ENCODE results near the gene OR2D2. TPM values are rescaled to one million over a fixed set of nuclear protein-coding genes. Genes with fewer than 3 reads are reported as not detected.

OR2D2 gene
- polyA plus RNA-seq, 2 of the 4 experiments (the other 2 are of a cell fraction), result not detected

DNA sequence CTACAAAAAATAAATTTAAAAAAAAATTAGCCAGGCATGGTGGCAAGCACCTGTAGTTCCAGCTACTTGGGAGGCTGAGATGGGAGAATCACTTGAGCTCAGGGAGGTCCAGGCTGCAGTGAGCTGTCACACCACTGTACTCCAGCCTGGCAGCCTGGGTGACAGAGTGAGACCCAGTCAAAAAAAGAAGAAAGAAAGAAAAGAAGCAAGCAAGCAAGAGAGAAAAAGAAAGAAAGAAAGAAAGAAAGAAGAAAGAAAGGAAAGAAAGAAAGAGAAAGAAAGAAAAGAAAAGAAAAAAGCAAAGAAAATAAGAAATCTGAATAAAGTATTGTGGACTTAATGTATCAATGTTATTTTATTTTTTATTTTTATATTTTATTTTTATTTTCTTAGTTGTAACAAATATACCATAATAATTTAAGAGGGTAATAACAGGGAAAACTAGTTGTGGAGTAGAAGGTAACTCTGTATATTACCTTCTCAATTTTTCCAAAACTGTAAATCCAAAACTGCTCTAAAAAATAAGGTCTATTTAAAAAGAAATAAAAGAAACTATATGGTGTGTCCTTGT is 32.8 kb upstream of the OR2D2 start:
- Histone ChIP-seq H3K4me2 (no peak overlapping the region), H3K27ac (no peak overlapping the region), H3K4me1 (no peaks in the 10 kb centered on the region), H3K9me3 (no peaks in the 10 kb centered on the region), H3K4me3 (no peak overlapping the region)
- ATAC-seq, result no peak
- POLR2A ChIA-PET, result no interaction called here
- FAIRE-seq, result no peak
- TF ChIP-seq, protein P1, sequence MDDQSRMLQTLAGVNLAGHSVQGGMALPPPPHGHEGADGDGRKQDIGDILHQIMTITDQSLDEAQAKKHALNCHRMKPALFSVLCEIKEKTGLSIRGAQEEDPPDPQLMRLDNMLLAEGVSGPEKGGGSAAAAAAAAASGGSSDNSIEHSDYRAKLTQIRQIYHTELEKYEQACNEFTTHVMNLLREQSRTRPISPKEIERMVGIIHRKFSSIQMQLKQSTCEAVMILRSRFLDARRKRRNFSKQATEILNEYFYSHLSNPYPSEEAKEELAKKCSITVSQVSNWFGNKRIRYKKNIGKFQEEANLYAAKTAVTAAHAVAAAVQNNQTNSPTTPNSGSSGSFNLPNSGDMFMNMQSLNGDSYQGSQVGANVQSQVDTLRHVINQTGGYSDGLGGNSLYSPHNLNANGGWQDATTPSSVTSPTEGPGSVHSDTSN (IDR thresholded peaks at IDR 0.05), result no peak
- TF ChIP-seq, protein P2, sequence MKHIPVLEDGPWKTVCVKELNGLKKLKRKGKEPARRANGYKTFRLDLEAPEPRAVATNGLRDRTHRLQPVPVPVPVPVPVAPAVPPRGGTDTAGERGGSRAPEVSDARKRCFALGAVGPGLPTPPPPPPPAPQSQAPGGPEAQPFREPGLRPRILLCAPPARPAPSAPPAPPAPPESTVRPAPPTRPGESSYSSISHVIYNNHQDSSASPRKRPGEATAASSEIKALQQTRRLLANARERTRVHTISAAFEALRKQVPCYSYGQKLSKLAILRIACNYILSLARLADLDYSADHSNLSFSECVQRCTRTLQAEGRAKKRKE (CRISPR knock-in tag; IDR thresholded peaks at IDR 0.05; ENCODE audit: low read depth), result no peak
- TF ChIP-seq MAZ (IDR thresholded peaks at IDR 0.05; ENCODE audit: borderline replicate concordance, low read depth, low read length), result no peak
- TF ChIP-seq, protein P3, sequence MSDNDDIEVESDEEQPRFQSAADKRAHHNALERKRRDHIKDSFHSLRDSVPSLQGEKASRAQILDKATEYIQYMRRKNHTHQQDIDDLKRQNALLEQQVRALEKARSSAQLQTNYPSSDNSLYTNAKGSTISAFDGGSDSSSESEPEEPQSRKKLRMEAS (IDR thresholded peaks at IDR 0.05), result no peak
- no peak for TF ChIP-seq EP300 (IDR thresholded peaks at IDR 0.05)
- TF ChIP-seq, protein P4, sequence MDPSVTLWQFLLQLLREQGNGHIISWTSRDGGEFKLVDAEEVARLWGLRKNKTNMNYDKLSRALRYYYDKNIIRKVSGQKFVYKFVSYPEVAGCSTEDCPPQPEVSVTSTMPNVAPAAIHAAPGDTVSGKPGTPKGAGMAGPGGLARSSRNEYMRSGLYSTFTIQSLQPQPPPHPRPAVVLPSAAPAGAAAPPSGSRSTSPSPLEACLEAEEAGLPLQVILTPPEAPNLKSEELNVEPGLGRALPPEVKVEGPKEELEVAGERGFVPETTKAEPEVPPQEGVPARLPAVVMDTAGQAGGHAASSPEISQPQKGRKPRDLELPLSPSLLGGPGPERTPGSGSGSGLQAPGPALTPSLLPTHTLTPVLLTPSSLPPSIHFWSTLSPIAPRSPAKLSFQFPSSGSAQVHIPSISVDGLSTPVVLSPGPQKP (IDR thresholded peaks at IDR 0.05; ENCODE audit: low read depth, low read length), result no peak
- TF ChIP-seq BHLHE40 (IDR thresholded peaks at IDR 0.05; ENCODE audit: low read depth, low read length), result no peak
- TF ChIP-seq ZNF302 (CRISPR knock-in tag; IDR thresholded peaks at IDR 0.05), result no peak
- no peak for TF ChIP-seq TFCP2L1 (CRISPR knock-in tag; IDR thresholded peaks at IDR 0.05)
- TF ChIP-seq JUN (IDR thresholded peaks at IDR 0.05), result no peak
- TF ChIP-seq, protein P5, sequence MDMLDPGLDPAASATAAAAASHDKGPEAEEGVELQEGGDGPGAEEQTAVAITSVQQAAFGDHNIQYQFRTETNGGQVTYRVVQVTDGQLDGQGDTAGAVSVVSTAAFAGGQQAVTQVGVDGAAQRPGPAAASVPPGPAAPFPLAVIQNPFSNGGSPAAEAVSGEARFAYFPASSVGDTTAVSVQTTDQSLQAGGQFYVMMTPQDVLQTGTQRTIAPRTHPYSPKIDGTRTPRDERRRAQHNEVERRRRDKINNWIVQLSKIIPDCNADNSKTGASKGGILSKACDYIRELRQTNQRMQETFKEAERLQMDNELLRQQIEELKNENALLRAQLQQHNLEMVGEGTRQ (IDR thresholded peaks at IDR 0.05), result no peak
- TF ChIP-seq, protein P6, sequence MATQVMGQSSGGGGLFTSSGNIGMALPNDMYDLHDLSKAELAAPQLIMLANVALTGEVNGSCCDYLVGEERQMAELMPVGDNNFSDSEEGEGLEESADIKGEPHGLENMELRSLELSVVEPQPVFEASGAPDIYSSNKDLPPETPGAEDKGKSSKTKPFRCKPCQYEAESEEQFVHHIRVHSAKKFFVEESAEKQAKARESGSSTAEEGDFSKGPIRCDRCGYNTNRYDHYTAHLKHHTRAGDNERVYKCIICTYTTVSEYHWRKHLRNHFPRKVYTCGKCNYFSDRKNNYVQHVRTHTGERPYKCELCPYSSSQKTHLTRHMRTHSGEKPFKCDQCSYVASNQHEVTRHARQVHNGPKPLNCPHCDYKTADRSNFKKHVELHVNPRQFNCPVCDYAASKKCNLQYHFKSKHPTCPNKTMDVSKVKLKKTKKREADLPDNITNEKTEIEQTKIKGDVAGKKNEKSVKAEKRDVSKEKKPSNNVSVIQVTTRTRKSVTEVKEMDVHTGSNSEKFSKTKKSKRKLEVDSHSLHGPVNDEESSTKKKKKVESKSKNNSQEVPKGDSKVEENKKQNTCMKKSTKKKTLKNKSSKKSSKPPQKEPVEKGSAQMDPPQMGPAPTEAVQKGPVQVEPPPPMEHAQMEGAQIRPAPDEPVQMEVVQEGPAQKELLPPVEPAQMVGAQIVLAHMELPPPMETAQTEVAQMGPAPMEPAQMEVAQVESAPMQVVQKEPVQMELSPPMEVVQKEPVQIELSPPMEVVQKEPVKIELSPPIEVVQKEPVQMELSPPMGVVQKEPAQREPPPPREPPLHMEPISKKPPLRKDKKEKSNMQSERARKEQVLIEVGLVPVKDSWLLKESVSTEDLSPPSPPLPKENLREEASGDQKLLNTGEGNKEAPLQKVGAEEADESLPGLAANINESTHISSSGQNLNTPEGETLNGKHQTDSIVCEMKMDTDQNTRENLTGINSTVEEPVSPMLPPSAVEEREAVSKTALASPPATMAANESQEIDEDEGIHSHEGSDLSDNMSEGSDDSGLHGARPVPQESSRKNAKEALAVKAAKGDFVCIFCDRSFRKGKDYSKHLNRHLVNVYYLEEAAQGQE (IDR thresholded peaks at IDR 0.05), result no peak
- TF ChIP-seq TP53 (CRISPR knock-in tag; IDR thresholded peaks at IDR 0.05), result no peak
- no peak for TF ChIP-seq MAFK (IDR thresholded peaks at IDR 0.05; ENCODE audit: partially characterized antibody)
- no peak for TF ChIP-seq HOXB13 (CRISPR knock-in tag; IDR thresholded peaks at IDR 0.05; ENCODE audit: low read depth)
- no peak for TF ChIP-seq ZFP36 (IDR thresholded peaks at IDR 0.05; ENCODE audit: borderline replicate concordance, partially characterized antibody)
- TF ChIP-seq HEYL (CRISPR knock-in tag; IDR thresholded peaks at IDR 0.05), result no peak
- DNase-seq (ENCODE audit: low read depth in 1 of 2, low spot score in 1 of 2), result no peak
- CTCF ChIA-PET, result interaction anchor here (1.0 kb wide), 1 partner anchor 732 kb away, joined by 3 read pairs; no protein-coding TSS in a partner anchor

DNA sequence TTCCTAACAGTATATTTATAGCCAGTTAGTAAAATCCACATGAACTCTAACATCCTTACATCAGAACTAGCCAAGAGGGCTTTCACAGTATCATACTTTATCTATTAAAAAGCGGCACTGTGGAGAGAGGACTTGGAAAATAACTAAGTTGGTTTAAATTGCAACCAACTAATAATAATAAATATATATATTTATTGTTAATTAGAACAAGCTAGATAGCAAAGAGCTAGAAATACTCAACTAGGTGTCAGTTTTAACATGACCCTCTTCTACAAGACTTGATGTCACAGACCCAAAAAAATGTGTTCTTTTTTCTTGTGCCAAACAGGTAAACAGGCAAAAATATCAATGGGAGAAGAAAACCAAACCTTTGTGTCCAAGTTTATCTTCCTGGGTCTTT is 28.4 kb upstream of the OR2D2 start, which contains the start of gene OR2D3:
Gene OR2D3, plus strand, starts transcription at position 301 of the 400 bp plus-strand sequence. Its CDS starts 0 bp downstream, at position 301.
- ChIA-PET CTCF (no interaction called here), POLR2A (no interaction called here)
- 8% methylated on average over 1 of the region's 1 CpG for WGBS (ENCODE audit: missing lambda C conversion rate)
- Histone ChIP-seq H3K4me1 (no peaks in the 10 kb centered on the region), H3K4me3 (no peak within 1 kb of the TSS), H3K27ac (no peak within 1 kb of the TSS), H3K4me2 (no peak within 1 kb of the TSS), H3K9me3 (no peaks in the 10 kb centered on the region)
- no peak for ATAC-seq
- FAIRE-seq, result no peak
- no peak for DNase-seq (ENCODE audit: low read depth in 1 of 2, low spot score in 1 of 2)
- no peak for TF ChIP-seq POLR2AphosphoS2 (conservative IDR thresholded peaks at IDR 0.05; ENCODE audit: low read length)
- TF ChIP-seq ZC3H11A (IDR thresholded peaks at IDR 0.05), result no peak
- TF ChIP-seq RAD21 (conservative IDR thresholded peaks at IDR 0.05 in 1 of 2, IDR thresholded peaks at IDR 0.05 in 1 of 2), result no peak
- TF ChIP-seq CEBPB (IDR thresholded peaks at IDR 0.05), result no peak
- TF ChIP-seq, protein P7, sequence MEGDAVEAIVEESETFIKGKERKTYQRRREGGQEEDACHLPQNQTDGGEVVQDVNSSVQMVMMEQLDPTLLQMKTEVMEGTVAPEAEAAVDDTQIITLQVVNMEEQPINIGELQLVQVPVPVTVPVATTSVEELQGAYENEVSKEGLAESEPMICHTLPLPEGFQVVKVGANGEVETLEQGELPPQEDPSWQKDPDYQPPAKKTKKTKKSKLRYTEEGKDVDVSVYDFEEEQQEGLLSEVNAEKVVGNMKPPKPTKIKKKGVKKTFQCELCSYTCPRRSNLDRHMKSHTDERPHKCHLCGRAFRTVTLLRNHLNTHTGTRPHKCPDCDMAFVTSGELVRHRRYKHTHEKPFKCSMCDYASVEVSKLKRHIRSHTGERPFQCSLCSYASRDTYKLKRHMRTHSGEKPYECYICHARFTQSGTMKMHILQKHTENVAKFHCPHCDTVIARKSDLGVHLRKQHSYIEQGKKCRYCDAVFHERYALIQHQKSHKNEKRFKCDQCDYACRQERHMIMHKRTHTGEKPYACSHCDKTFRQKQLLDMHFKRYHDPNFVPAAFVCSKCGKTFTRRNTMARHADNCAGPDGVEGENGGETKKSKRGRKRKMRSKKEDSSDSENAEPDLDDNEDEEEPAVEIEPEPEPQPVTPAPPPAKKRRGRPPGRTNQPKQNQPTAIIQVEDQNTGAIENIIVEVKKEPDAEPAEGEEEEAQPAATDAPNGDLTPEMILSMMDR (IDR thresholded peaks at IDR 0.05), result no peak
- no peak for TF ChIP-seq BHLHE40 (IDR thresholded peaks at IDR 0.05; ENCODE audit: low read depth, low read length)
- TF ChIP-seq, protein P1 (IDR thresholded peaks at IDR 0.05), result no peak
- no peak for TF ChIP-seq KDM1A (IDR thresholded peaks at IDR 0.05; ENCODE audit: low read depth)
- TF ChIP-seq ZSCAN20 (CRISPR knock-in tag; IDR thresholded peaks at IDR 0.05), result no peak
- no peak for TF ChIP-seq PHF8 (IDR thresholded peaks at IDR 0.05; ENCODE audit: borderline replicate concordance, low read depth)
